ENCODE data around the gene AIM2. TPM values are rescaled to one million over a fixed set of nuclear protein-coding genes. Genes with fewer than 3 reads are reported as not detected.
"Not testable (repeated sequence)": the region's sequence is repeated elsewhere in the genome, so short reads cannot be mapped to it uniquely, and the experiment has no call there.

AIM2 gene
- total RNA-seq, 1 experiment from 2014 or later: 1.1 TPM

- Histone ChIP-seq H3K9ac (ENCODE audit: extremely low read depth, insufficient read length, low read length) (no peak overlapping the region), H3K79me1 (ENCODE audit: insufficient read depth, low read depth, low read length, poor library complexity, severe bottlenecking) (no peaks in the 10 kb centered on the region), H2BK15ac (ENCODE audit: low read depth, low read length) (no peak overlapping the region), H4K20me1 (ENCODE audit: control insufficient read depth, insufficient read depth, insufficient read length) (no peaks in the 10 kb centered on the region), H3K4me1 (ENCODE audit: insufficient read depth, low read length) (no peaks in the 10 kb centered on the region), H3K56ac (ENCODE audit: insufficient read length, low read depth, low read length) (no peak overlapping the region), H3K23me2 (ENCODE audit: insufficient read length, low read depth, low read length, poor library complexity, severe bottlenecking) (no peaks in the 10 kb centered on the region), H2AK5ac (ENCODE audit: insufficient read length, low read length) (no peak overlapping the region), H2BK12ac (ENCODE audit: insufficient read length, low read depth, low read length) (no peak overlapping the region), H3K27ac (ENCODE audit: insufficient read length, low read depth, low read length) (no peak overlapping the region), H2BK5ac (ENCODE audit: insufficient read length, low read length) (no peak overlapping the region), H3K27me3 (ENCODE audit: insufficient read depth, low read length) (no peaks in the 10 kb centered on the region), H3K14ac (ENCODE audit: insufficient read depth, low read length) (no peak overlapping the region), H3K18ac (ENCODE audit: insufficient read length, low read depth, low read length) (no peak overlapping the region), H2BK120ac (ENCODE audit: low read depth, low read length, poor library complexity, severe bottlenecking) (no peak overlapping the region), H3K9me3 (ENCODE audit: control insufficient read depth, low read depth, low read length) (no peaks in the 10 kb centered on the region), H4K8ac (replicated peaks; ENCODE audit: insufficient read length, low read depth, low read length) (no peak overlapping the region), H3T11ph (ENCODE audit: low read length) (no peak overlapping the region), H2BK20ac (ENCODE audit: low read depth, low read length, poor library complexity, severe bottlenecking) (no peak overlapping the region), H3K4ac (ENCODE audit: low read depth, low read length) (no peak overlapping the region), H3K79me2 (ENCODE audit: insufficient read depth, low read length) (no peaks in the 10 kb centered on the region), H4K5ac (ENCODE audit: insufficient read length, low read depth, low read length) (no peak overlapping the region), H3K4me2 (ENCODE audit: insufficient read depth, insufficient read length, low read length) (no peak overlapping the region), H3K23ac (ENCODE audit: insufficient read length, low read depth, low read length) (no peak overlapping the region), H2AFZ (ENCODE audit: low read length) (no peak overlapping the region), H4K91ac (ENCODE audit: insufficient read length, low read depth, low read length) (no peak overlapping the region)
- H3K36me3 Mint-ChIP-seq (ENCODE audit: insufficient read depth in 1 of 3, low read depth in 3 of 3): no peaks in the 10 kb centered on the region
- H3K4me1 Mint-ChIP-seq: peaks cover 4 to 5% of the 10 kb centered on the region in 2 experiments; a peak in 3 of 4 replicates
- whole genome bisulfite sequencing (ENCODE audit: extremely low coverage, insufficient read length, low lambda C conversion rate): no CpG with 5 or more reads among the region's 1 CpG
- no peaks in the 10 kb centered on the region for H3K27me3 Mint-ChIP-seq (ENCODE audit: low read depth)
- no peak for TF ChIP-seq CTCF (conservative IDR thresholded peaks at IDR 0.05)
- no peak for DNase-seq
- H3K9me3 Mint-ChIP-seq: no peaks in the 10 kb centered on the region; a peak in 2 of 5 replicates
- H3K27ac Mint-ChIP-seq: no peak overlapping the region
- H3K4me3 Mint-ChIP-seq: no peak overlapping the region
Measured at GRCh38 chr1:159113596-159114433, 37.2 kb upstream of the AIM2 start.

GRCh38 chr1:159103021-159103420, 26.5 kb upstream of the AIM2 start:
- not testable (repeated sequence) for H3K23ac ChIP-seq (ENCODE audit: insufficient read length, low read depth, low read length); H3K56ac ChIP-seq (ENCODE audit: insufficient read length, low read depth, low read length); DNase-seq; H4K8ac ChIP-seq (replicated peaks; ENCODE audit: insufficient read length, low read depth, low read length); H3K4me1 Mint-ChIP-seq; H3K4me2 ChIP-seq (ENCODE audit: insufficient read depth, insufficient read length, low read length); H3K9ac ChIP-seq (ENCODE audit: extremely low read depth, insufficient read length, low read length); H2BK120ac ChIP-seq (ENCODE audit: low read depth, low read length, poor library complexity, severe bottlenecking); H3K4me1 ChIP-seq (ENCODE audit: insufficient read depth, low read length); H2AFZ ChIP-seq (ENCODE audit: low read length); H2BK12ac ChIP-seq (ENCODE audit: insufficient read length, low read depth, low read length); H3K4me3 Mint-ChIP-seq; H3K14ac ChIP-seq (ENCODE audit: insufficient read depth, low read length); H3K4ac ChIP-seq (ENCODE audit: low read depth, low read length); H3K18ac ChIP-seq (ENCODE audit: insufficient read length, low read depth, low read length); H2BK15ac ChIP-seq (ENCODE audit: low read depth, low read length); H3K27ac ChIP-seq (ENCODE audit: insufficient read length, low read depth, low read length); H3K79me1 ChIP-seq (ENCODE audit: insufficient read depth, low read depth, low read length, poor library complexity, severe bottlenecking); H3K23me2 ChIP-seq (ENCODE audit: insufficient read length, low read depth, low read length, poor library complexity, severe bottlenecking); H2BK20ac ChIP-seq (ENCODE audit: low read depth, low read length, poor library complexity, severe bottlenecking); H3K27me3 Mint-ChIP-seq (ENCODE audit: low read depth); H3K36me3 Mint-ChIP-seq (ENCODE audit: insufficient read depth in 1 of 3, low read depth in 3 of 3); H4K20me1 ChIP-seq (ENCODE audit: control insufficient read depth, insufficient read depth, insufficient read length); H3K79me2 ChIP-seq (ENCODE audit: insufficient read depth, low read length); H4K91ac ChIP-seq (ENCODE audit: insufficient read length, low read depth, low read length); H3K27me3 ChIP-seq (ENCODE audit: insufficient read depth, low read length); H2AK5ac ChIP-seq (ENCODE audit: insufficient read length, low read length); H4K5ac ChIP-seq (ENCODE audit: insufficient read length, low read depth, low read length); H3K27ac Mint-ChIP-seq; H3K9me3 Mint-ChIP-seq; H3T11ph ChIP-seq (ENCODE audit: low read length); H3K9me3 ChIP-seq (ENCODE audit: control insufficient read depth, low read depth, low read length); H2BK5ac ChIP-seq (ENCODE audit: insufficient read length, low read length)
- no CpG with 5 or more reads among the region's 3 CpGs for WGBS (ENCODE audit: extremely low coverage, insufficient read length, low lambda C conversion rate)

Measured in H9 (cell line).